ENCODE data around the gene TAP2.

DNA sequence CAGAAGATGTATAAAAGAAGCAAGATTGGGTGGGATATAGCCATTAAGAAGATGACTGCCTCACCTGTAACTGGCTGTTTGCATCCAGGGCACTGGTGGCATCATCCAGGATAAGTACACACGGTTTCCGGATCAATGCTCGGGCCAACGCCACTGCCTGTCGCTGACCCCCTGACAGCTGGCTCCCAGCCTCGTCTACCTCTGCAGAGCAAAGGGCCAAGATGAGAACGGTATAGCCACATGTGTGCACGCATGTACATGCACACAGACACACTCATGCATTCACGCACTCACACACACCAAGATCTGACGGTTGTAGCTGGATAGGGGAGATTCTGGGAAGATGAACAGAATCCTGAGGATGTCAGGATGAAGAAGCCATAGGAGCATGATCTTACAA lies 8.5 kb upstream of the TAP2 start:
- TF ChIP-seq, protein P1, sequence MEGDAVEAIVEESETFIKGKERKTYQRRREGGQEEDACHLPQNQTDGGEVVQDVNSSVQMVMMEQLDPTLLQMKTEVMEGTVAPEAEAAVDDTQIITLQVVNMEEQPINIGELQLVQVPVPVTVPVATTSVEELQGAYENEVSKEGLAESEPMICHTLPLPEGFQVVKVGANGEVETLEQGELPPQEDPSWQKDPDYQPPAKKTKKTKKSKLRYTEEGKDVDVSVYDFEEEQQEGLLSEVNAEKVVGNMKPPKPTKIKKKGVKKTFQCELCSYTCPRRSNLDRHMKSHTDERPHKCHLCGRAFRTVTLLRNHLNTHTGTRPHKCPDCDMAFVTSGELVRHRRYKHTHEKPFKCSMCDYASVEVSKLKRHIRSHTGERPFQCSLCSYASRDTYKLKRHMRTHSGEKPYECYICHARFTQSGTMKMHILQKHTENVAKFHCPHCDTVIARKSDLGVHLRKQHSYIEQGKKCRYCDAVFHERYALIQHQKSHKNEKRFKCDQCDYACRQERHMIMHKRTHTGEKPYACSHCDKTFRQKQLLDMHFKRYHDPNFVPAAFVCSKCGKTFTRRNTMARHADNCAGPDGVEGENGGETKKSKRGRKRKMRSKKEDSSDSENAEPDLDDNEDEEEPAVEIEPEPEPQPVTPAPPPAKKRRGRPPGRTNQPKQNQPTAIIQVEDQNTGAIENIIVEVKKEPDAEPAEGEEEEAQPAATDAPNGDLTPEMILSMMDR (IDR thresholded peaks at IDR 0.05 in 4 of 5, conservative IDR thresholded peaks at IDR 0.05 in 1 of 5), result no peak
- no peak for TF ChIP-seq POLR2A (IDR thresholded peaks at IDR 0.05)
